ENCODE results near the gene TEKT2. TPM values are rescaled to one million over a fixed set of nuclear protein-coding genes. Genes with fewer than 3 reads are reported as not detected.

TEKT2 gene
- total RNA-seq, 6 donors from 2014 or later: 0.69 to 24.3 (median 8.1) TPM

DNA sequence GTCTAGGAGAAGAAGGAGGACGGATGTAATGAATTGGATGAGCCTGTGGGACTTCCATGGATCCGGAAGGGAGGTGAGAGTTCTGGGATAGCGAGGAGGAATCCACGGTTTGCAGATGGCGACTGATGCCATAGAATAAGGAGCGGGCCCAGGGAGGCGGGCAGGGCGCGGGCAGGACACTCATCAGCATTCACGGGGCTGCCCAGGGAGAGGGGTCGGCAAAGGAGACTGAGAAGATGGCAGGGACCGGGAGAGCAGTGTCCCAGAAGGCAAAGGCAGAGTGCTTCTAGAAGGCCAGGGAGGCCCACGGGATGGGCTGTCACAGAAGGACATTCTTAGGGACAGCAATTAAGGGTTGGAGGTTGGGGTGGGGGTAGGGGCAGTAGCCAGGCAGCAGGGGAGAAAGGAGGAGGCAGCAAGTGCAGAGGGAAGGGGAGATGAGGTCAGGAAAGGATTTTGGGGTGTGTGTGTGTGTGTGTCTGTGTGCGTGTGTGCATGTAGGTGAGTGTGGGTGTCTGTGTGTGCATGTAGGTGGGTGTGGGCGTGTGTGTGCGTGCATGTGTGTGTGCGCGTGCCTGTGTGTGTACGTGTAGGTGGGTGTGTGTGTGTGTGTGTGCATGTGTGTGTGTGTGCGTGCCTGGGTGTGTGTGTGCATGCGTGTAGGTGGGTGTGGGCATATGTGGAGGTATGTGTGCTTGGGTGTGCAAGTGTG is 42.3 kb downstream of the TEKT2 start:
- H3K27me3 ChIP-seq: peaks cover 0 to 12% (median 2%) of the 10 kb centered on the region in 4 donors
- TF ChIP-seq EP300 (IDR thresholded peaks at IDR 0.05) (no peak), POLR2AphosphoS5 (IDR thresholded peaks at IDR 0.05) (no peak), POLR2A (IDR thresholded peaks at IDR 0.05) (no peak)
- TF ChIP-seq, protein P1, sequence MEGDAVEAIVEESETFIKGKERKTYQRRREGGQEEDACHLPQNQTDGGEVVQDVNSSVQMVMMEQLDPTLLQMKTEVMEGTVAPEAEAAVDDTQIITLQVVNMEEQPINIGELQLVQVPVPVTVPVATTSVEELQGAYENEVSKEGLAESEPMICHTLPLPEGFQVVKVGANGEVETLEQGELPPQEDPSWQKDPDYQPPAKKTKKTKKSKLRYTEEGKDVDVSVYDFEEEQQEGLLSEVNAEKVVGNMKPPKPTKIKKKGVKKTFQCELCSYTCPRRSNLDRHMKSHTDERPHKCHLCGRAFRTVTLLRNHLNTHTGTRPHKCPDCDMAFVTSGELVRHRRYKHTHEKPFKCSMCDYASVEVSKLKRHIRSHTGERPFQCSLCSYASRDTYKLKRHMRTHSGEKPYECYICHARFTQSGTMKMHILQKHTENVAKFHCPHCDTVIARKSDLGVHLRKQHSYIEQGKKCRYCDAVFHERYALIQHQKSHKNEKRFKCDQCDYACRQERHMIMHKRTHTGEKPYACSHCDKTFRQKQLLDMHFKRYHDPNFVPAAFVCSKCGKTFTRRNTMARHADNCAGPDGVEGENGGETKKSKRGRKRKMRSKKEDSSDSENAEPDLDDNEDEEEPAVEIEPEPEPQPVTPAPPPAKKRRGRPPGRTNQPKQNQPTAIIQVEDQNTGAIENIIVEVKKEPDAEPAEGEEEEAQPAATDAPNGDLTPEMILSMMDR (IDR thresholded peaks at IDR 0.05): no peak
- peaks cover 6 to 26% (median 10%) of the 10 kb centered on the region in 4 donors for H3K4me1 ChIP-seq
- H3K27ac ChIP-seq: no peak overlapping the region
- no peaks in the 10 kb centered on the region for H3K36me3 ChIP-seq
- no peak overlapping the region for H3K4me3 ChIP-seq
- ATAC-seq (ENCODE audit: low FRiP score in 2 of 2): no peak
- H3K9me3 ChIP-seq: no peaks in the 10 kb centered on the region
- WGBS, 2 donors: 86 to 91% methylated on average over 21 of the region's 21 CpGs
- no peak for DNase-seq

DNA sequence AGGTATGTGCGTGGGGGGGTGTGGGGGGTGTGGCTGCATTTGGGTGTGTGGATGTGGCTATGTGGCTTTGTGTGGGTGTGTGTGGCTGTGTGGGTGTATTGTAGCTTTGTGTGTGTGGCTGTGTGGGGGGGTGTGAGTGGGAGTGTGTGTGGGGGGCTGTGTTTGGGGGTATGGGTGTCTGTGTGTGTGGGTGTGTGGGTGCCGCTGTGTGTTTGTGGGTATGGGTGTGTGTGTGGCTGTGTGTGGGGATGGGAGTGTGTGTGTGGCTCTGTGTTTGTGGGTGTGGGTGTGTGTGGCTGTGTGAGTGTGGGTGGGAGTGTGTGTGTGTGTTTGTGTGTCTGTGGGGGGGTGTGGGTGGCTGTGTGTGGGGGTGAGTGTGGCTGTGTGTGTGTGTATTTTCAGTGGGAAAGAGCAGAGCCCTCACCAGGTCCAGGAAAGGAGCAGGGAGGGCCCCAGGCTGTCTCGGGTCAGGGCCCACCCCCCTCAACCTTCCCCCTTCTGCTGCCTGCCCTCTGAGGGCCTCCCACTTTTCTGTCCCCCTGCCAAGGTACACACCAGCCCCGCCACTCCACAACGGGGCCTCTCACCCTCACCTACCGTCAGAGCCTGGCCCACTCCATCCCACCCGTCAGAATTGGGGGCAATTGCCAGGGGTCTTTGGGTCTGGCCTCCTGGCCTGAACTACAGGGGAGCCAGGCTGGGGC is 43.1 kb downstream of the TEKT2 start:
- Histone ChIP-seq H3K27ac (no peak overlapping the region), H3K4me1 (peaks cover 6 to 26% (median 10%) of the 10 kb centered on the region in 4 donors), H3K27me3 (peaks cover 0 to 12% (median 2%) of the 10 kb centered on the region in 4 donors), H3K36me3 (no peaks in the 10 kb centered on the region), H3K9me3 (no peaks in the 10 kb centered on the region), H3K4me3 (no peak overlapping the region)
- no peak for TF ChIP-seq POLR2AphosphoS5 (IDR thresholded peaks at IDR 0.05)
- TF ChIP-seq, protein P1 (IDR thresholded peaks at IDR 0.05): no peak
- TF ChIP-seq POLR2A (IDR thresholded peaks at IDR 0.05): no peak
- ATAC-seq (ENCODE audit: low FRiP score in 2 of 2) (no peak), DNase-seq (no peak)
- WGBS, 2 donors: 62 to 100% methylated on average over 2 to 7 of the region's 7 CpGs

GRCh38 chr1:36128126-36128904 is 44.4 kb downstream of the TEKT2 start:
- H3K27ac ChIP-seq: no peak overlapping the region
- H3K36me3 ChIP-seq: no peaks in the 10 kb centered on the region
- ATAC-seq (ENCODE audit: low FRiP score in 2 of 2) (no peak), DNase-seq (no peak)
- H3K4me1 ChIP-seq: peaks cover 6 to 26% (median 10%) of the 10 kb centered on the region in 4 donors
- peaks cover 0 to 12% (median 2%) of the 10 kb centered on the region in 4 donors for H3K27me3 ChIP-seq
- WGBS, 2 donors: 85 to 87% methylated on average over 6 to 11 of the region's 11 CpGs
- TF ChIP-seq POLR2A (IDR thresholded peaks at IDR 0.05) (no peak), POLR2AphosphoS5 (IDR thresholded peaks at IDR 0.05) (no peak)
- TF ChIP-seq, protein P1 (IDR thresholded peaks at IDR 0.05): no peak
- no peak overlapping the region for H3K4me3 ChIP-seq
- no peaks in the 10 kb centered on the region for H3K9me3 ChIP-seq

GRCh38 chr1:36128905-36129206 is 45.0 kb downstream of the TEKT2 start:
- Histone ChIP-seq H3K4me3 (no peak overlapping the region), H3K27me3 (peaks cover 0 to 12% (median 2%) of the 10 kb centered on the region in 4 donors), H3K9me3 (no peaks in the 10 kb centered on the region), H3K4me1 (peaks cover 6 to 21% (median 10%) of the 10 kb centered on the region in 4 donors), H3K36me3 (no peaks in the 10 kb centered on the region), H3K27ac (no peak overlapping the region)
- no peak for DNase-seq
- no peak for ATAC-seq (ENCODE audit: low FRiP score in 2 of 2)
- TF ChIP-seq, protein P1 (IDR thresholded peaks at IDR 0.05): no peak
- TF ChIP-seq EP300 (IDR thresholded peaks at IDR 0.05) (no peak), POLR2A (IDR thresholded peaks at IDR 0.05) (no peak), POLR2AphosphoS5 (IDR thresholded peaks at IDR 0.05) (no peak)
- WGBS, 2 donors: 88 to 98% methylated on average over 3 of the region's 3 CpGs
